ENCODE data around the gene PARP6. TPM values are rescaled to one million over a fixed set of nuclear protein-coding genes. Genes with fewer than 3 reads are reported as not detected.
A peak's percentile ranks its signal among the peaks of the same experiment; 100 is the strongest.

Gene PARP6
- total and polyA plus RNA-seq, 7 experiments from 2014 or later = 19.7 to 129 (median 124) TPM

GRCh38 chr15:72206677-72207000, 65.7 kb downstream of the PARP6 start:
- Histone ChIP-seq H3K27ac (ENCODE audit: low read depth, low read length) (no peak overlapping the region), H3K36me3 (ENCODE audit: control insufficient read depth in 2 of 3, insufficient read depth in 3 of 3, low read length in 3 of 3) (peaks cover 35 to 98% (median 41%) of the 10 kb centered on the region in 3 experiments), H3K4me3 (ENCODE audit: low read length) (no peak overlapping the region), H3K27me3 (ENCODE audit: control insufficient read depth in 2 of 2, insufficient read depth in 2 of 2, low read length in 2 of 2) (no peaks in the 10 kb centered on the region), H3K4me1 (ENCODE audit: control insufficient read depth in 2 of 2, insufficient read depth in 2 of 2, low read length in 2 of 2) (no peaks in the 10 kb centered on the region), H3K9me3 (ENCODE audit: control insufficient read depth in 2 of 3, low read length in 3 of 3) (no peaks in the 10 kb centered on the region)
- no peaks in the 10 kb centered on the region for H3K27me3 Mint-ChIP-seq
- ATAC-seq (no peak), DNase-seq (no peak)
- no peak overlapping the region for H3K4me3 Mint-ChIP-seq
- peaks cover 0 to 35% (median 0%) of the 10 kb centered on the region in 7 donors for H3K4me1 Mint-ChIP-seq
- H3K36me3 Mint-ChIP-seq = peaks cover 19 to 61% (median 34%) of the 10 kb centered on the region in 5 donors
- intact Hi-C loops (cut with micrococcal nuclease) = no loop called here
- CTCF ChIA-PET = no interaction called here
- no peaks in the 10 kb centered on the region for H3K9me3 Mint-ChIP-seq
- peak overlapping the region in 1 of 9 donors; percentile 81 for H3K27ac Mint-ChIP-seq
- POLR2A ChIA-PET = no interaction called here

GRCh38 chr15:72205896-72206676, 66.3 kb downstream of the PARP6 start:
- Histone ChIP-seq H3K27me3 (ENCODE audit: control insufficient read depth in 2 of 2, insufficient read depth in 2 of 2, low read length in 2 of 2) (no peaks in the 10 kb centered on the region), H3K4me3 (ENCODE audit: low read length) (no peak overlapping the region), H3K36me3 (ENCODE audit: control insufficient read depth in 2 of 3, insufficient read depth in 3 of 3, low read length in 3 of 3) (peaks cover 35 to 98% (median 41%) of the 10 kb centered on the region in 3 experiments), H3K9me3 (ENCODE audit: control insufficient read depth in 2 of 3, low read length in 3 of 3) (no peaks in the 10 kb centered on the region), H3K4me1 (ENCODE audit: control insufficient read depth in 2 of 2, insufficient read depth in 2 of 2, low read length in 2 of 2) (no peaks in the 10 kb centered on the region), H3K27ac (ENCODE audit: low read depth, low read length) (peak overlapping the region; percentile 12)
- H3K36me3 Mint-ChIP-seq = peaks cover 19 to 56% (median 34%) of the 10 kb centered on the region in 5 donors
- no peaks in the 10 kb centered on the region for H3K9me3 Mint-ChIP-seq
- no peak overlapping the region for H3K4me3 Mint-ChIP-seq
- H3K4me1 Mint-ChIP-seq = peaks cover 0 to 29% (median 0%) of the 10 kb centered on the region in 7 donors
- H3K27ac Mint-ChIP-seq = peak overlapping the region in 2 of 9 donors; percentile 19 to 53
- intact Hi-C loops (cut with micrococcal nuclease) = no loop called here
- DNase-seq = no peak
- ChIA-PET POLR2A (no interaction called here), CTCF (no interaction called here)
- H3K27me3 Mint-ChIP-seq = no peaks in the 10 kb centered on the region
- ATAC-seq = no peak

GRCh38 chr15:72205273-72205672, 67.1 kb downstream of the PARP6 start:
- Mint-ChIP-seq H3K9me3 (no peaks in the 10 kb centered on the region), H3K4me1 (peaks cover 0 to 32% (median 0%) of the 10 kb centered on the region in 7 donors), H3K4me3 (no peak overlapping the region), H3K27me3 (no peaks in the 10 kb centered on the region), H3K36me3 (peaks cover 19 to 56% (median 32%) of the 10 kb centered on the region in 5 donors), H3K27ac (peak overlapping the region in 1 of 9 donors; percentile 32)
- no peak overlapping the region for H3K4me3 ChIP-seq (ENCODE audit: low read length)
- peaks cover 37 to 98% (median 39%) of the 10 kb centered on the region in 3 experiments for H3K36me3 ChIP-seq (ENCODE audit: control insufficient read depth in 2 of 3, insufficient read depth in 3 of 3, low read length in 3 of 3)
- intact Hi-C loops (cut with micrococcal nuclease) = no loop called here
- no peak for DNase-seq
- no peak overlapping the region for H3K27ac ChIP-seq (ENCODE audit: low read depth, low read length)
- no peaks in the 10 kb centered on the region for H3K4me1 ChIP-seq (ENCODE audit: control insufficient read depth in 2 of 2, insufficient read depth in 2 of 2, low read length in 2 of 2)
- CTCF ChIA-PET = no interaction called here
- no peaks in the 10 kb centered on the region for H3K27me3 ChIP-seq (ENCODE audit: control insufficient read depth in 2 of 2, insufficient read depth in 2 of 2, low read length in 2 of 2)
- no peak for ATAC-seq
- POLR2A ChIA-PET = no interaction called here
- H3K9me3 ChIP-seq (ENCODE audit: control insufficient read depth in 2 of 3, low read length in 3 of 3) = no peaks in the 10 kb centered on the region

- peaks cover 0 to 35% (median 0%) of the 10 kb centered on the region in 7 donors for H3K4me1 Mint-ChIP-seq
- ATAC-seq (no peak), DNase-seq (no peak)
- no peaks in the 10 kb centered on the region for H3K9me3 Mint-ChIP-seq
- Histone ChIP-seq H3K27ac (ENCODE audit: low read depth, low read length) (no peak overlapping the region), H3K36me3 (ENCODE audit: control insufficient read depth in 2 of 3, insufficient read depth in 3 of 3, low read length in 3 of 3) (peaks cover 28 to 100% (median 35%) of the 10 kb centered on the region in 3 experiments), H3K9me3 (ENCODE audit: control insufficient read depth in 2 of 3, low read length in 3 of 3) (no peaks in the 10 kb centered on the region), H3K4me1 (ENCODE audit: control insufficient read depth in 2 of 2, insufficient read depth in 2 of 2, low read length in 2 of 2) (no peaks in the 10 kb centered on the region), H3K27me3 (ENCODE audit: control insufficient read depth in 2 of 2, insufficient read depth in 2 of 2, low read length in 2 of 2) (no peaks in the 10 kb centered on the region), H3K4me3 (ENCODE audit: low read length) (no peak overlapping the region)
- no peak overlapping the region for H3K4me3 Mint-ChIP-seq
- intact Hi-C loops (cut with micrococcal nuclease) = no loop called here
- CTCF ChIA-PET = interaction anchor here (1.0 kb wide), 1 partner anchor 37 kb away, joined by 3 read pairs; no protein-coding TSS in a partner anchor
- H3K27ac Mint-ChIP-seq = peak overlapping the region in 3 of 9 donors; percentile 7 to 75 (median 12)
- POLR2A ChIA-PET = no interaction called here
- peaks cover 17 to 48% (median 27%) of the 10 kb centered on the region in 5 donors for H3K36me3 Mint-ChIP-seq
- H3K27me3 Mint-ChIP-seq = no peaks in the 10 kb centered on the region
These were observed 68.9 kb downstream of the PARP6 start for GRCh38 chr15:72203507-72203837.

GRCh38 chr15:72202801-72203506, 69.4 kb downstream of the PARP6 start:
- CTCF ChIA-PET = interaction anchor here (1.0 kb wide), 1 partner anchor 38 kb away, joined by 3 read pairs; no protein-coding TSS in a partner anchor

GRCh38 chr15:72202302-72202701, 70.1 kb downstream of the PARP6 start:
- ChIA-PET CTCF (interaction anchor here (1.0 to 3.8 kb wide), 2 partner anchors 25 to 38 kb away, joined by 3 to 19 read pairs; no protein-coding TSS in a partner anchor), POLR2A (no interaction called here)
- ATAC-seq = no peak
- Histone ChIP-seq H3K36me3 (ENCODE audit: control insufficient read depth in 2 of 3, insufficient read depth in 3 of 3, low read length in 3 of 3) (peaks cover 17 to 92% (median 27%) of the 10 kb centered on the region in 3 experiments), H3K9me3 (ENCODE audit: control insufficient read depth in 2 of 3, low read length in 3 of 3) (no peaks in the 10 kb centered on the region), H3K4me3 (ENCODE audit: low read length) (no peak overlapping the region), H3K27ac (ENCODE audit: low read depth, low read length) (no peak overlapping the region), H3K27me3 (ENCODE audit: control insufficient read depth in 2 of 2, insufficient read depth in 2 of 2, low read length in 2 of 2) (no peaks in the 10 kb centered on the region), H3K4me1 (ENCODE audit: control insufficient read depth in 2 of 2, insufficient read depth in 2 of 2, low read length in 2 of 2) (no peaks in the 10 kb centered on the region)
- no peaks in the 10 kb centered on the region for H3K9me3 Mint-ChIP-seq
- intact Hi-C loops (cut with micrococcal nuclease) = no loop called here
- DNase-seq = no peak
- H3K36me3 Mint-ChIP-seq = peaks cover 20 to 48% (median 26%) of the 10 kb centered on the region in 5 donors
- peaks cover 4 to 6% (median 5%) of the 10 kb centered on the region in 5 donors for H3K27me3 Mint-ChIP-seq
- no peak overlapping the region for H3K4me3 Mint-ChIP-seq
- no peak overlapping the region for H3K27ac Mint-ChIP-seq
- peaks cover 4 to 36% (median 5%) of the 10 kb centered on the region in 7 donors for H3K4me1 Mint-ChIP-seq

More at GRCh38 chr15:72202801-72203506, 69.4 kb downstream of the PARP6 start:
- Histone ChIP-seq H3K36me3 (ENCODE audit: control insufficient read depth in 2 of 3, insufficient read depth in 3 of 3, low read length in 3 of 3) (peaks cover 24 to 99% (median 33%) of the 10 kb centered on the region in 3 experiments), H3K4me3 (ENCODE audit: low read length) (no peak overlapping the region), H3K27ac (ENCODE audit: low read depth, low read length) (no peak overlapping the region), H3K27me3 (ENCODE audit: control insufficient read depth in 2 of 2, insufficient read depth in 2 of 2, low read length in 2 of 2) (no peaks in the 10 kb centered on the region), H3K9me3 (ENCODE audit: control insufficient read depth in 2 of 3, low read length in 3 of 3) (no peaks in the 10 kb centered on the region), H3K4me1 (ENCODE audit: control insufficient read depth in 2 of 2, insufficient read depth in 2 of 2, low read length in 2 of 2) (no peaks in the 10 kb centered on the region)
- DNase-seq (no peak), ATAC-seq (no peak)
- Mint-ChIP-seq H3K36me3 (peaks cover 18 to 49% (median 27%) of the 10 kb centered on the region in 5 donors), H3K4me3 (no peak overlapping the region), H3K9me3 (no peaks in the 10 kb centered on the region), H3K27me3 (peaks cover 2 to 3% (median 2%) of the 10 kb centered on the region in 5 donors), H3K27ac (peak overlapping the region in 4 of 9 donors; percentile 7 to 75 (median 36)), H3K4me1 (peaks cover 2 to 38% (median 3%) of the 10 kb centered on the region in 7 donors)
- intact Hi-C loops (cut with micrococcal nuclease) = no loop called here
- POLR2A ChIA-PET = no interaction called here

Data from naive thymus-derived CD4-positive, alpha-beta T cell (primary cell).